Stimulated activated CD8-positive, alpha-beta memory T cell treated with anti-CD3 and anti-CD28 coated beads, Interleukin-7, amount 100 ng/mL, for 1 hour (primary cell): ENCODE measurements around the gene FAXC.
A peak's percentile ranks its signal among the peaks of the same experiment; 100 is the strongest.

Source experiments
- DNase-seq, 2 donors: peaks; one replicate each; pipeline ENCODE4 v3.0.0-alpha.2; 2020; ENCODE audit warnings: low read depth in 2 of 2

The FAXC gene

GRCh38 chr6:99349171-99350141, at the start of gene FAXC:
Gene FAXC, minus strand, starts transcription at chr6:99349674. Its CDS starts 302 bp downstream, at chr6:99349372.
- DNase-seq = no peak

GRCh38 chr6:99397287-99397686, 47.8 kb upstream of the FAXC start:
- no peak for DNase-seq

GRCh38 chr6:99393698-99394531, 44.4 kb upstream of the FAXC start, which contains the start of gene COQ3:
Gene COQ3, minus strand, starts transcription at chr6:99394195. Its CDS starts 16 bp downstream, at chr6:99394179.
- peak; percentile 39 to 52 for DNase-seq

- no peak for DNase-seq
Observed at GRCh38 chr6:99393366-99393697, 43.9 kb upstream of the FAXC start.

- no peak for DNase-seq
Observed at GRCh38 chr6:99390896-99391295, 41.4 kb upstream of the FAXC start.

GRCh38 chr6:99384507-99384906, 35.0 kb upstream of the FAXC start:
- DNase-seq = no peak

- no peak for DNase-seq
Observed at GRCh38 chr6:99378636-99379035, 29.2 kb upstream of the FAXC start.

GRCh38 chr6:99369533-99369932, 20.1 kb upstream of the FAXC start:
- no peak for DNase-seq

GRCh38 chr6:99366852-99367251, 17.4 kb upstream of the FAXC start:
- DNase-seq = no peak

GRCh38 chr6:99364026-99364425, 14.6 kb upstream of the FAXC start:
- DNase-seq = no peak

GRCh38 chr6:99362678-99363268, 13.3 kb upstream of the FAXC start:
- no peak for DNase-seq

- no peak for DNase-seq
Observed at GRCh38 chr6:99359800-99360199, 10.3 kb upstream of the FAXC start.

GRCh38 chr6:99356641-99357040, 7.2 kb upstream of the FAXC start:
- DNase-seq = no peak

GRCh38 chr6:99354983-99355382, 5.5 kb upstream of the FAXC start:
- no peak for DNase-seq

GRCh38 chr6:99353126-99353525, 3.7 kb upstream of the FAXC start:
- no peak for DNase-seq

- DNase-seq = no peak
Observed at GRCh38 chr6:99350573-99350972, 1.1 kb upstream of the FAXC start.

GRCh38 chr6:99348288-99349170, 945 bp downstream of the FAXC start:
- no peak for DNase-seq

GRCh38 chr6:99347804-99348203, 1.7 kb downstream of the FAXC start:
- DNase-seq = no peak

- DNase-seq = no peak
Observed at GRCh38 chr6:99346595-99346994, 2.9 kb downstream of the FAXC start.

- no peak for DNase-seq
Observed at GRCh38 chr6:99345164-99345563, 4.3 kb downstream of the FAXC start.

GRCh38 chr6:99344289-99344688, 5.2 kb downstream of the FAXC start:
- no peak for DNase-seq
